ENCODE results near the gene IFT88. TPM values are rescaled to one million over a fixed set of nuclear protein-coding genes. Genes with fewer than 3 reads are reported as not detected.

Gene IFT88
- total RNA-seq, 1 experiment from 2014 or later = 12.3 TPM

DNA sequence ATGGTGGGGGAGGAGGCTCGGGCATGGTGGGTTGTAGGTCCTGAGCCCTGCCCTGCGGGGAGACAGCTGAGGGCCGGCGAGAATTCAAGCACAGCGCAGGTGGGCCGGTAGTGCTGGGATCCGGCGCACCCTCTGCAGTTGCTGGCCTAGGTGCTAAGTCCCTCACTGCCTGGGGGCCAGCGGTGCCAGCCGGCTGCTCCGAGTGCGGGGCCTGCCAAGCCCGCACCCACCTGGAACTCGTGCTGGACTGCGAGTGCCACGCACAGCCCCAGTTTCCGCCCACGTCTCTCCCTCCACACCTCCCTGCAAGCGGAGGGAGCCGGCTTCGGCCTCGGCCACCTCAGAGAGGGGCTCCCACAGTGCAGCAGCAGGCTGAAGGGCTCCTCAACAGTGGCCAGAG is 173.1 kb downstream of the IFT88 start:
- H3K4me1 ChIP-seq (ENCODE audit: control insufficient read depth, insufficient read depth, low read length) = no peaks in the 10 kb centered on the region
- no peak overlapping the region for H3K4me3 ChIP-seq (ENCODE audit: low read depth in 2 of 2, low read length in 2 of 2)
- no peak overlapping the region for H3K27ac ChIP-seq (ENCODE audit: low read length)
- ChIA-PET POLR2A (no interaction called here), CTCF (no interaction called here)
- H3K9me3 ChIP-seq (ENCODE audit: control insufficient read depth, insufficient read depth, low read depth, low read length) = no peaks in the 10 kb centered on the region
- no peaks in the 10 kb centered on the region for H3K36me3 ChIP-seq (ENCODE audit: control insufficient read depth, insufficient read depth, low read length)
- no peaks in the 10 kb centered on the region for H3K27me3 ChIP-seq (ENCODE audit: control insufficient read depth, insufficient read depth, low read length)
- intact Hi-C loops (cut with micrococcal nuclease; ENCODE audit: unreplicated experiment) = no loop called here
- ATAC-seq (no peak), DNase-seq (ENCODE audit: low read depth, low spot score) (no peak)
- in situ Hi-C loops (cut with HindIII; ENCODE audit: low pct_unique_long_range_greater_than_20kb, low sequenced_read_pairs) = no loop called here
- TF ChIP-seq, protein P1, sequence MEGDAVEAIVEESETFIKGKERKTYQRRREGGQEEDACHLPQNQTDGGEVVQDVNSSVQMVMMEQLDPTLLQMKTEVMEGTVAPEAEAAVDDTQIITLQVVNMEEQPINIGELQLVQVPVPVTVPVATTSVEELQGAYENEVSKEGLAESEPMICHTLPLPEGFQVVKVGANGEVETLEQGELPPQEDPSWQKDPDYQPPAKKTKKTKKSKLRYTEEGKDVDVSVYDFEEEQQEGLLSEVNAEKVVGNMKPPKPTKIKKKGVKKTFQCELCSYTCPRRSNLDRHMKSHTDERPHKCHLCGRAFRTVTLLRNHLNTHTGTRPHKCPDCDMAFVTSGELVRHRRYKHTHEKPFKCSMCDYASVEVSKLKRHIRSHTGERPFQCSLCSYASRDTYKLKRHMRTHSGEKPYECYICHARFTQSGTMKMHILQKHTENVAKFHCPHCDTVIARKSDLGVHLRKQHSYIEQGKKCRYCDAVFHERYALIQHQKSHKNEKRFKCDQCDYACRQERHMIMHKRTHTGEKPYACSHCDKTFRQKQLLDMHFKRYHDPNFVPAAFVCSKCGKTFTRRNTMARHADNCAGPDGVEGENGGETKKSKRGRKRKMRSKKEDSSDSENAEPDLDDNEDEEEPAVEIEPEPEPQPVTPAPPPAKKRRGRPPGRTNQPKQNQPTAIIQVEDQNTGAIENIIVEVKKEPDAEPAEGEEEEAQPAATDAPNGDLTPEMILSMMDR (IDR thresholded peaks at IDR 0.05) = no peak
- TF ChIP-seq TCF7L2 (IDR thresholded peaks at IDR 0.05; ENCODE audit: low read depth, low read length) = no peak
- TF ChIP-seq SIN3A (IDR thresholded peaks at IDR 0.05; ENCODE audit: borderline replicate concordance, insufficient read depth, low read depth, low read length) = no peak
- no peak for TF ChIP-seq POLR2AphosphoS5 (IDR thresholded peaks at IDR 0.05; ENCODE audit: low read depth, low read length)
- TF ChIP-seq, protein P2, sequence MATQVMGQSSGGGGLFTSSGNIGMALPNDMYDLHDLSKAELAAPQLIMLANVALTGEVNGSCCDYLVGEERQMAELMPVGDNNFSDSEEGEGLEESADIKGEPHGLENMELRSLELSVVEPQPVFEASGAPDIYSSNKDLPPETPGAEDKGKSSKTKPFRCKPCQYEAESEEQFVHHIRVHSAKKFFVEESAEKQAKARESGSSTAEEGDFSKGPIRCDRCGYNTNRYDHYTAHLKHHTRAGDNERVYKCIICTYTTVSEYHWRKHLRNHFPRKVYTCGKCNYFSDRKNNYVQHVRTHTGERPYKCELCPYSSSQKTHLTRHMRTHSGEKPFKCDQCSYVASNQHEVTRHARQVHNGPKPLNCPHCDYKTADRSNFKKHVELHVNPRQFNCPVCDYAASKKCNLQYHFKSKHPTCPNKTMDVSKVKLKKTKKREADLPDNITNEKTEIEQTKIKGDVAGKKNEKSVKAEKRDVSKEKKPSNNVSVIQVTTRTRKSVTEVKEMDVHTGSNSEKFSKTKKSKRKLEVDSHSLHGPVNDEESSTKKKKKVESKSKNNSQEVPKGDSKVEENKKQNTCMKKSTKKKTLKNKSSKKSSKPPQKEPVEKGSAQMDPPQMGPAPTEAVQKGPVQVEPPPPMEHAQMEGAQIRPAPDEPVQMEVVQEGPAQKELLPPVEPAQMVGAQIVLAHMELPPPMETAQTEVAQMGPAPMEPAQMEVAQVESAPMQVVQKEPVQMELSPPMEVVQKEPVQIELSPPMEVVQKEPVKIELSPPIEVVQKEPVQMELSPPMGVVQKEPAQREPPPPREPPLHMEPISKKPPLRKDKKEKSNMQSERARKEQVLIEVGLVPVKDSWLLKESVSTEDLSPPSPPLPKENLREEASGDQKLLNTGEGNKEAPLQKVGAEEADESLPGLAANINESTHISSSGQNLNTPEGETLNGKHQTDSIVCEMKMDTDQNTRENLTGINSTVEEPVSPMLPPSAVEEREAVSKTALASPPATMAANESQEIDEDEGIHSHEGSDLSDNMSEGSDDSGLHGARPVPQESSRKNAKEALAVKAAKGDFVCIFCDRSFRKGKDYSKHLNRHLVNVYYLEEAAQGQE (IDR thresholded peaks at IDR 0.05; ENCODE audit: insufficient read depth in 1 of 2, low read depth in 2 of 2, low read length in 1 of 2) = no peak
- BruUV-seq (replicated peaks) = no TSS peak

Other genes starting within 250 kb of the IFT88 start
- 13.4 TPM for gene CRYL1, start 41.3 kb upstream of the IFT88 start, total RNA-seq (2021; ENCODE audit: unreplicated experiment)
- gene IL17D, start 136.5 kb downstream of the IFT88 start, total RNA-seq (2021; ENCODE audit: unreplicated experiment) = 0.46 TPM
- 5.4 TPM for gene EEF1AKMT1, start 206.8 kb downstream of the IFT88 start, total RNA-seq (2021; ENCODE audit: unreplicated experiment)

Data from Panc1 (cell line).